GM18951 (cell line): ENCODE measurements around the gene PDC.

Experiments used
- POLR2A ChIP-seq: IDR thresholded peaks from 4 replicates; pipeline ENCODE4 v1.6.1; 2011; ENCODE audit warnings: mild to moderate bottlenecking; ENCODE audit not compliant: insufficient read length, insufficient read depth; ENCODE audit errors: extremely low read depth
- in situ Hi-C: fragments of 300-500 bp; cut with MboI; formaldehyde crosslinking; loops from one replicate; pipeline ENCODE4 v1.12.0; 2022; ENCODE audit warnings: low sequenced_read_pairs, mixed read lengths, inconsistent platforms; ENCODE audit not compliant: unreplicated experiment

PDC gene

DNA sequence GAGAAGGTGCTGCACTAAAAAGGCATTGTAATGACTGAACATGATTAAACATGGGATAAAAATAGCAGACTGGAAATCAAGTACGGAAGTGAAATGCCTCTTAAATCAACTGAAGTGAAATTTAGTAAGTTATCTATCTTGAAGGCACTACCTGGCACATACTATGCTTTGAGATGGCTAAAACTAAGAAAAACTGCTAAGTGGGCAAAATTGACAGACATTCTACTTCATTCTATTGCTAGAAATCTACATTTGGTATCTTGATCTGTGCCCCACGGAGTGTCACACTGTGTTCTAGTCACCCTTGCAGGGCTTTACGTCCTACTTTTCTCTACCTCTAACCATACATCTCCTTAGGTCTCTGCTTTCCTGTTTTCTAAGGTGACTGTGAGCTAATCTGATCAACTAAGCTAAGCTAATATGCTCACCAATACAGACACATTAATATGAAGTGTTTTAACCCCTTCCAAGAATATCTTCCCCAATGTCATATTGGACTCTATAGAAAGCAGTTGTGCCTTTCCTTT lies 4.1 kb downstream of the PDC start:
- in situ Hi-C loops, result no loop called here
- TF ChIP-seq POLR2A, result no peak

DNA sequence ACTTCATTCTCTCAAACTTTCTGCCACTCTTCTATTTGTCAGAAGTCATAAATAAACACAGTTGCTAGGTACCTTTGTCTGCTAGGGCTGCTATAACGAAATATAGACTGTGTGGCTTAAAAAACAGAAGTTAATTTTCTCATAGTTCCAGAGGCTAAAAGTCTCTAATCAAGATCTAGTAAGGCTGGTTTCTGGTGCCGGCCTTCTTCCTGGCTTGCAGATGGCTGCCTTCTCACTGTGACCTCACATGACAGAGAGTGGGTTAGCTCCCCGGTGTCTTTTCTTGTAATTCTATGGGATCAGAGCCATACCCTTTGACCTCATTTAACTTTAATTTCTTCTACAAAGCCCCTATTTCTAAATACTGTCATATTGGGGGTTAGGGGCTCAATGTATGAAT lies 5.9 kb downstream of the PDC start:
- no peak for TF ChIP-seq POLR2A
- in situ Hi-C loops, result no loop called here

DNA sequence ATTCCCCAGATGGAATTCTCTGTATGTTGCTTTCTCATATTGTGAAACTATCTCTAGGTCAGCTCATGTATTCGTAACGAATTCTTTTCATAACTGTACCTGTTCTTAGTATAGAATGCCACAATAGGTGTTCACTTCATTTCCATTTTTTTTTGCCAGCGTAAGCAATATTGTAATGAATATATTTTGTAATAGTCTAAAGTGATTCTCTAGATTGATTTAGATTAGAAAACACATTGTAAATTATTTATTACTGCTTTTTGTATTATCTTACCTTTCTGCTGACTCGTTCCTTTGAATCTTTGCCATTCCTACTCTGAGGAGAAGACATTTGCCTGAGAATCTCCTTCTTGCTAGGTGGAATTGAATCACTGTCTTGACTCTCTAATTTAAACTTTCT lies 14.8 kb downstream of the PDC start:
- TF ChIP-seq POLR2A, result no peak
- in situ Hi-C loops, result no loop called here

DNA sequence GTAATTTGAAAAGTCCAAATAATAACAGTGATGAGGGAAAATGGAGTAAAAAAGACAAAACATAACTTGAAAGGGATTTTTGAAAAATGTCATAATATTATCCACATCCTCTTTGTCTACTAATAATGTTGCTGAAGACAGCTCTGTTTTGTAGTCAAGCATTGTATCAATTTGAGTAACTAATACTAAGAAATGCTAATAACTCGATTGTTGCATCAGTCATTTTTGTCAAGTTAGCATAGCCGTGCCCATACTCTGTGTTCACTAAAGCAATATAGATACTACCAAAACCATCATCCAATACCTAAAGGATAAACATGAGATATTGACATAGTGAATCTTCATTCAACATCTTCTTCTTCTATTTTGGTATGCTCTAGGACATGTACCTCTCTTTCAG lies 17.3 kb downstream of the PDC start:
- TF ChIP-seq POLR2A, result no peak
- in situ Hi-C loops, result no loop called here

DNA sequence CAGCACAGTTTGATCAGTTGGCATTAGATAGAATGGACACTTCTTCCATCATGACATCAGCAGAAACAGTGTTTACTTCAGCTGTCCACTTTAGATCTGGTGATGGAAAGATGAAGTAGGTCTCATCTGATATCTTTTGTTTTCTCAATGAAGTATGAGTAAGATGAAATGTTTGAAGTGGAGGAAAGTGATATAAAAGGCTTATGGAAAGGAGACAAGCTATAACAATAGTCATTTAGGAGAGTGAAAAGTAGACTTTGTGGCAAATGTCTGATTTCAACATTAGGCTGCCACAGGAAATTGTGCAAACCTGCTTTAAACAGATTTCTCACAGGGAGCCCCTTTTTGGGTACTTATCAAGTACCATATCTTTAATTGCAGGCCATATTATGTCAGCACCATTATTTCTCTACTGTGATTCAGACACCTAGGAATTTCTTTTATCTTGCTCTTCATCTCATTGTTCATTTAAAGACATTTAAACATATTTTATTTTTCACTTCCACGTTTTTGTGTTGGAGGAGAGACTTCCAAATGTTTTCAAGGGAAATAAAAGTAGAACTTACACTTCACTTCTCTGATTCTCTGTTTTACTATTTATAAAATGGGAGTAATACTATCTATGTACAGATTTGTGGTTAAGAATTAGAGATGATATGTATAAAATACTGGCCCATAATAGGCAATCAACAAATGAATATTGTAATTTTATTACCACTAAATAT lies 18.1 kb downstream of the PDC start:
- TF ChIP-seq POLR2A, result no peak
- in situ Hi-C loops, result no loop called here

DNA sequence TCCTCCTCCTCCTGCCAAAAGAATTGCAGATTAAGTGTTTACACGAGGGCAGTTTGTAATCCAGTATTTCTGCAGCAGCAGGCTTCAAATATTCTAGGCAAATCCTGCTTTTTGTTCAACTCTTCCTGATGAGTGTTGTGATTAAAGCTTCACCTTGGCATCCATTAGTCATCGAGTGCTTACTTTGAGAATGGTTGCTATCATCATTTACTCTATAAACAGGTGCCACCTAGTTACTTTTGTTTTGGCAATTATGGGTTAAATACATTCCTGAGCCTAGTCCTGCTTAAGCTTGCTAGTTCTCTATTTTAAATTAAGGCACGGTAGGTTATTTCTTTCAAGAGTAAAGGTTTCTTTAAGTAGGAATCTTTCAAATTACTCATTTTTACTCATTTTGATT lies 20.3 kb downstream of the PDC start:
- TF ChIP-seq POLR2A, result no peak
- in situ Hi-C loops, result no loop called here

DNA sequence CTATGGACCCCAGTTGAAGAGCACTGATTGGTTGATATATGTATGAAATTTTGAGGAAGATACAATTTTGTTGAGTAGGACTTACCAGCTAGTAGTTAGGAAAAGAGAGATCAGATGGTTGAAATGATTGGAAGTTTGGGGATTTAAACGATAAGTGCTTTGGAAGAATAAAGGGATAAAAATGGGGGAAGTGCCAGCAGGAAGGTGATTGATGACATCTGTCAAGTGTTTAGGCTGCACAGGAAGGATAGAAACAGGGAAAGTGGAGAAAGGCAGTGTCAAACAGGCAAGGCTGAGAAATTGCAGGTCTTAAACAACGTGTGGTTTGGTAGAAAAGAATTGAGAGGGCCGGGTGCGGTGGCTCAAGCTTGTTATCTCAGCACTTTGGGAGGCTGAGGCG lies 22.3 kb downstream of the PDC start:
- in situ Hi-C loops, result no loop called here
- TF ChIP-seq POLR2A, result no peak

DNA sequence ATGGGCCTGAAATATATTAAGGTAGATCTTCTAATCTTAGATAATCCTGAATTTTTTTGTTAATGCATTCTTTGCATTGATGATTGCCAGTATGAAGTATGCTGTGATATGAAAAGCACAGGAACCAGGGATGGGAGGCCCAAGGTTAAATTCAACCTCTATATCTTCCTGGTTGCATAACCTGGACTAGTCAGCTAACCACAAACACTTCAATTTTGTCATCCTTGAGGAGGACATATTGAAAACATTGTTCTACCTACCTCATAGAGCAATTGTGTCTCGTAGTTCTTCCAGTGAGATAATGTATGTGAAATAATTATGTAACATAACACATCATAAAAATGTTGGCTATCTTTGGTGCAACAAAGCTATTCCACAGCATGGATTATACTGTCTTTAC lies 25.6 kb downstream of the PDC start:
- no peak for TF ChIP-seq POLR2A
- in situ Hi-C loops, result no loop called here

DNA sequence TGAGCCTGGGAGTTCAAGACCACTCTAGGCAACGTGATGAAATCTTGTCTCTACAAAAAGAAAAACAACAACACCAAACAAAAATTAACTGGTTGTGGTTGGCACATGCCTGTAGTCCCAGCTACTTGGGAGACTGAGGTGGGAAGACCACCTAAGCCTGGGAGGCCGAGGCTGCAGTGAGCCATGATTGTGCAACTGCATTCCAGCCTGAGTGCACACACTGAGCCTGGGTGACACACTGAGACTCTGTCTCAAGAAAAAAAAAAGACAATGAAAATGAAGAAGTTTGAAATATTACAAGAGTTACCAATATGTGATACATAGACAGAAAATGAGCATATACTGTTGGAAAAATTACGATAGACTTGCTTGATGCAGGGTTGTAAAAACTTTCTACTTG lies 31.9 kb downstream of the PDC start:
- in situ Hi-C loops, result no loop called here
- no peak for TF ChIP-seq POLR2A

DNA sequence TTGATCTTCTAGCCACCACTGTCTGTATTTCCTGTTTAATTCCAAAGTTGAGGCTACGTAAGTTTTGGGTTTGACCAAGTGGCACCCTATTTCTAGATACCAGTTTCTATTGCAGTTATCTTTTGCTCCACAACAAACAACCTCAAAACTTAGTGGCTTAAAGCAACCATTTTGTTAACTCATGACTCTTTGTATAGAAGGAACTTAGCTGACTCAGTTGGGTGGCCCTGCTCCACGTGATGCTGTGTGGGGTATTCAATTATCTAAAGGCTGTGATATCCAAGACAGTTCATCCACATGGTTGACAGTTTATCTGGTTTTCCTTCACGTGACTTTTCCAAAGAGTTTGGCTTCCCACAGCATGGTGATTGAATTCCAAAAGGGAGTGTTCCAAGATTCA lies 34.8 kb downstream of the PDC start:
- no peak for TF ChIP-seq POLR2A
- in situ Hi-C loops, result no loop called here

DNA sequence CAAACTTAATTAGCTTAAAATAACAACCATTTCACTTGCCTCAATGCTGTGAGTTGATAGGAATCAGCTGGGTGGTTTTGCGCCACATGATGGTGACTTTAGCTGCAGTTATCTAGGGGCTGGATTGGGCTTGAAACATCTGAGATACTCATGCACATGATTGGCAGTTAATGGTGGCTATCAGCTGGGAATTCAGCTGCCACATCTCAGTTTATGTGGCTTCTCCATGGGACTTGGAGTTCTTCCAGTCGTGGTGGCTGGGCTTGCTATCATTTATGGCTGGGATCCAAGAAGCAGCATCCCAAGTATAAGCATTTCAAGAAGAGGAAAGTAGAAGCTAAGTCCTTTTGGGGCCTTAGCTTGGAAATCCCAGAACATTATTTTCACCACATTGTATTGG lies 36.4 kb downstream of the PDC start:
- no peak for TF ChIP-seq POLR2A
- in situ Hi-C loops, result no loop called here

DNA sequence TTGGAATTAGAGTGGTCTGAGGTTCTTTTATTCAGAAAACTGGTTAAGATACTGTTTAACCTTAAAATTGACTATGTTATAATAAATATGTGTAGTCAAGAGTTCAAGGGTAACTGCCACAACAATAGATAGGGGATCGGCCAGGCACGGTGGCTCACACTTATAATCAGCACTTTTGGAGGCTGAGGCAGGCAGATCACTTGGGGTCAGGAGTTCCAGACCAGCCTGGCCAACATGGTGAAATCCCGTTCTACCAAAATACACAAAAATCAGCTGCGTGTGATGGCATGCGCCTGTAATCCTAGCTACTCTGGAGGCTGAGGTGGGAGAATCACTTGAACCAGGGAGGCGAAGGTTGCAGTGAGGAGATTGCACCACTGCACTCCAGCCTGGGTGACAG lies 39.5 kb downstream of the PDC start:
- in situ Hi-C loops, result no loop called here
- TF ChIP-seq POLR2A, result no peak

DNA sequence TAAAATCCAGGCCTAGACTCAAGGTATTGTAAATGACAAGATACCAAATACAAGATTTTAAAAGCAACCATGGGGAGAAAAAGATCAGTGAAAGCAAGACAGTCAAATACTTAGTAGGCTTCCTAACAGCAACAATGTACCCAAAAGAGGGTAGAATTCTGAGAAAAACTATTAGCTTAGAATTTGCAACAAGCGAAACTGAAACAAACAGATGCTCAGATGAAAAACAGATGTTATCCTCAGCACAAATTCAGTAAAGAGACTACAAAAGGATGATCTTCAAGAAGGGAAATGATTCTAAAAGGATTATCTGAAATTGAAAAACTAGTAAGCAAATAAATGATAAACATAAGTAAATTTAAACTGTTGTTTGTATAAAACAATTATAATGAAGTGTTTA lies 40.0 kb downstream of the PDC start:
- TF ChIP-seq POLR2A, result no peak
- in situ Hi-C loops, result no loop called here

DNA sequence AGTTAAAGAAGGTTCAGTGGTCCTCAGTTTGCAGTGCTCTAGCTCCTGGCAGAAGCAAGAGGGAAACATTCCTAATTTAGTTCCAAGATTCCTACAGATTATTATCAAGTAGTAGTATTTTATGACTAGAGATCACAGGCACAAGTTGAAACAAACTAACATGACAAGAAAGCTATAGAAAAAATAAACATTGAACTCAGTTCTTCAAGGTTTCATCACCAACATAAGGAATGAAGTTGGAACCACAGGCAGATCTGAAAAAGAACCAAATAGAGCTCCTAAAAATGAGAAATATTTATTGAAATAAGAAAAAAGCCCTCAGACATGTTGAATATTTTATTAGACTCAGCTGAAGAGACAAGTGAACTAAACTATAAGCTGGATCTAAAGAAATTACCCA lies 40.6 kb downstream of the PDC start:
- TF ChIP-seq POLR2A, result no peak
- in situ Hi-C loops, result no loop called here

DNA sequence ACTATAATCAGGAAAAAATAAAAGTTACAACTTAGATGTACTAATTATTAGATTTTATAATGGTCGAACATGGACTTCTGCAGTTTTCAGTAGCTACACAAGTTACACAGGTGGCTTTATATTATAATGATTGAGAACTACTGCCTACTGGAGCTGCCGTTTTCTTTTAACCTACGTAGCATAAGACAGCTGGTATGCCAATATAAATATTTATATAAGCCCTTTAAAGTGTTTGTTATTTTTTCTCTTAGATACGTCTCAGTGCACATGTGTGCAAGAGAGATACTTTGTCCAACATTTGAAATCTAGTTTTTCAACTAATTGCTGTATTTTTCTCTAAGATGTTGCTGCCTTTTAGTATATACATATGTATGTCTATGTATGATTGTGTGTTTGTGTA lies 42.4 kb downstream of the PDC start:
- in situ Hi-C loops, result no loop called here

DNA sequence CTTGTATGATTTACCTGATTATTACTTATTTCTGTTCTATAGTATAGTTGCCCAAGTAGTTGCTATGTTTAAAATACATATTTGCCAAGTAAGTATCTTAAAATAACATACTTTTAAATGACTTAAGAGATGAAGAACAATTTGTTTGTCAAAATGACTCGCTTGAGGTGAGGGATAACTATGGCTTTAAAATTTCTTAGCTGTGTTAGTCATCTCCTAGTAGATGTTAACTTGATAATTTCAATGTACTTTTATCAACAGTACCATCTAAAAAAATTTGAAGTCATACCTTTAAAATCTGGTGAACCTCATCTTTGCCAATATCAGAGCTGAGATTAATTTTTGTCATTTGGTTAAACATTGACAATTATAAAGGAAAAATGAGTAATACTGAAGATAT lies 47.6 kb downstream of the PDC start:
- no peak for TF ChIP-seq POLR2A
- in situ Hi-C loops, result no loop called here

More for the DNA sequence above, 42.4 kb downstream of the PDC start:
- TF ChIP-seq POLR2A, result no peak
